HEK293 (cell line): Measurements from ENCODE around the gene KRTAP10-5.
"Not testable (repeated sequence)": the region's sequence is repeated elsewhere in the genome, so short reads cannot be mapped to it uniquely, and the experiment has no call there.

Experiments
- CTCF ChIA-PET: fragments of 350-600 bp; formaldehyde crosslinking; extraction: SDS; loops from one replicate; lab custom pipeline; 2021; ENCODE audit warnings: antibody characterized with exemption; lab: Yijun Ruan, JAX
- POLR2A ChIA-PET: fragments of 300-600 bp; formaldehyde crosslinking; extraction: SDS; loops from one replicate; lab custom pipeline; 2020; ENCODE audit warnings: antibody characterized with exemption, inconsistent platforms; lab: Yijun Ruan, JAX
- H3K27ac ChIP-seq: fragments of 200-500 bp; sonication (Bioruptor generic); 2 replicates; pipeline ENCODE4 v1.5.1; 2014; ENCODE audit warnings: low read depth, low read length, control low read depth, inconsistent platforms; ENCODE audit errors: extremely low read depth
- H3K36me3 ChIP-seq, 2 experiments: fragments of 200-500 bp in 1 of 2; sonication (Bioruptor generic) in 1 of 2; 1 replicate in 1 of 2; 2 replicates in 1 of 2; pipeline ENCODE4 v1.5.1; 2014 to 2017; ENCODE audit warnings: inconsistent platforms in 2 of 2, low read length in 2 of 2; ENCODE audit not compliant: control insufficient read depth in 2 of 2, insufficient read depth in 1 of 2
- H3K4me1 ChIP-seq: fragments of 200-500 bp; sonication (Bioruptor generic); 2 replicates; pipeline ENCODE4 v1.5.1; 2014; ENCODE audit warnings: mild to moderate bottlenecking, low read length, inconsistent platforms; ENCODE audit not compliant: control insufficient read depth, insufficient read depth
- H3K4me3 ChIP-seq: 2 replicates; pipeline ENCODE4 v1.5.1; 2011; ENCODE audit warnings: low read depth, mild to moderate bottlenecking, control low read depth, low read length, moderate library complexity
- H3K9me3 ChIP-seq: fragments of 200-500 bp; sonication (Bioruptor generic); 2 replicates; pipeline ENCODE4 v1.5.1; 2014; ENCODE audit warnings: low read depth, low read length, inconsistent platforms; ENCODE audit not compliant: control insufficient read depth, insufficient read depth
- SETDB1 ChIP-seq: IDR thresholded peaks from one replicate; pipeline ENCODE4 v1.6.1; 2017; ENCODE audit warnings: mild to moderate bottlenecking, low read length, moderate library complexity, mixed read lengths; ENCODE audit not compliant: insufficient read length
- YY1 ChIP-seq: fragments of 450-650 bp; formaldehyde crosslinking; IDR thresholded peaks from 2 replicates; pipeline ENCODE4 v1.5.1; 2018; ENCODE audit warnings: missing biosample characterization, missing genetic modification characterization
- ZBTB10 ChIP-seq: fragments of 450-650 bp; formaldehyde crosslinking; IDR thresholded peaks from 2 replicates; pipeline ENCODE4 v1.5.1; 2016; ENCODE audit warnings: missing biosample characterization, missing genetic modification characterization
- ZNF175 ChIP-seq: fragments of 450-650 bp; formaldehyde crosslinking; IDR thresholded peaks from 2 replicates; pipeline ENCODE4 v1.5.1; 2016; ENCODE audit warnings: missing biosample characterization, missing genetic modification characterization
- ZNF449 ChIP-seq: fragments of 450-650 bp; formaldehyde crosslinking; IDR thresholded peaks from 2 replicates; pipeline ENCODE4 v1.5.1; 2017; ENCODE audit warnings: missing biosample characterization, mild to moderate bottlenecking, missing genetic modification characterization, moderate library complexity
- ZNF529 ChIP-seq: fragments of 450-650 bp; formaldehyde crosslinking; IDR thresholded peaks from 2 replicates; pipeline ENCODE4 v1.5.1; 2017; ENCODE audit warnings: missing genetic modification characterization, missing biosample characterization; ENCODE audit not compliant: insufficient replicate concordance
- ZNF585B ChIP-seq: fragments of 450-650 bp; formaldehyde crosslinking; IDR thresholded peaks from 2 replicates; pipeline ENCODE4 v1.5.1; 2016; ENCODE audit warnings: missing biosample characterization, missing genetic modification characterization
- ZNF624 ChIP-seq: fragments of 450-650 bp; formaldehyde crosslinking; IDR thresholded peaks from 2 replicates; pipeline ENCODE4 v1.5.1; 2017; ENCODE audit warnings: missing biosample characterization, missing genetic modification characterization
- ZNF626 ChIP-seq: fragments of 450-650 bp; sonication (Bioruptor Pico); formaldehyde crosslinking; IDR thresholded peaks from 2 replicates; pipeline ENCODE4 v1.5.1; 2018; ENCODE audit warnings: missing biosample characterization, missing genetic modification characterization, inconsistent platforms
- ZNF707 ChIP-seq: fragments of 450-650 bp; formaldehyde crosslinking; IDR thresholded peaks from 2 replicates; pipeline ENCODE4 v1.5.1; 2016; ENCODE audit warnings: missing biosample characterization, missing genetic modification characterization
- TF ChIP-seq, protein P1 (sequence below): fragments of 450-650 bp; formaldehyde crosslinking; IDR thresholded peaks from 2 replicates; pipeline ENCODE4 v1.5.1; 2016; ENCODE audit warnings: missing biosample characterization, missing genetic modification characterization
- TF ChIP-seq, protein P2 (sequence below): fragments of 450-650 bp; formaldehyde crosslinking; IDR thresholded peaks from 2 replicates; pipeline ENCODE4 v1.5.1; 2016; ENCODE audit warnings: missing biosample characterization, missing genetic modification characterization

KRTAP10-5 gene

GRCh38 chr21:44612029-44612486 lies 31.7 kb upstream of the KRTAP10-5 start, which contains the start of gene KRTAP10-8 (continued):
- TF ChIP-seq, protein P1, sequence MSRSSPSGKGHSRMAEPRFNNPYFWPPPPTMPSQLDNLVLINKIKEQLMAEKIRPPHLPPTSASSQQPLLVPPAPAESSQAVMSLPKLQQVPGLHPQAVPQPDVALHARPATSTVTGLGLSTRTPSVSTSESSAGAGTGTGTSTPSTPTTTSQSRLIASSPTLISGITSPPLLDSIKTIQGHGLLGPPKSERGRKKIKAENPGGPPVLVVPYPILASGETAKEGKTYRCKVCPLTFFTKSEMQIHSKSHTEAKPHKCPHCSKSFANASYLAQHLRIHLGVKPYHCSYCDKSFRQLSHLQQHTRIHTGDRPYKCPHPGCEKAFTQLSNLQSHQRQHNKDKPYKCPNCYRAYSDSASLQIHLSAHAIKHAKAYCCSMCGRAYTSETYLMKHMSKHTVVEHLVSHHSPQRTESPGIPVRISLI (tag by site-specific recombination): no peak
- TF ChIP-seq ZBTB10 (tag by site-specific recombination) (no peak), ZNF175 (tag by site-specific recombination) (no peak), ZNF529 (no peak), ZNF449 (tag by site-specific recombination) (no peak)
- TF ChIP-seq, protein P2, sequence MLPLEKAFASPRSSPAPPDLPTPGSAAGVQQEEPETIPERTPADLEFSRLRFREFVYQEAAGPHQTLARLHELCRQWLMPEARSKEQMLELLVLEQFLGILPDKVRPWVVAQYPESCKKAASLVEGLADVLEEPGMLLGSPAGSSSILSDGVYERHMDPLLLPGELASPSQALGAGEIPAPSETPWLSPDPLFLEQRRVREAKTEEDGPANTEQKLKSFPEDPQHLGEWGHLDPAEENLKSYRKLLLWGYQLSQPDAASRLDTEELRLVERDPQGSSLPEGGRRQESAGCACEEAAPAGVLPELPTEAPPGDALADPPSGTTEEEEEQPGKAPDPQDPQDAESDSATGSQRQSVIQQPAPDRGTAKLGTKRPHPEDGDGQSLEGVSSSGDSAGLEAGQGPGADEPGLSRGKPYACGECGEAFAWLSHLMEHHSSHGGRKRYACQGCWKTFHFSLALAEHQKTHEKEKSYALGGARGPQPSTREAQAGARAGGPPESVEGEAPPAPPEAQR (tag by site-specific recombination): no peak

DNA sequence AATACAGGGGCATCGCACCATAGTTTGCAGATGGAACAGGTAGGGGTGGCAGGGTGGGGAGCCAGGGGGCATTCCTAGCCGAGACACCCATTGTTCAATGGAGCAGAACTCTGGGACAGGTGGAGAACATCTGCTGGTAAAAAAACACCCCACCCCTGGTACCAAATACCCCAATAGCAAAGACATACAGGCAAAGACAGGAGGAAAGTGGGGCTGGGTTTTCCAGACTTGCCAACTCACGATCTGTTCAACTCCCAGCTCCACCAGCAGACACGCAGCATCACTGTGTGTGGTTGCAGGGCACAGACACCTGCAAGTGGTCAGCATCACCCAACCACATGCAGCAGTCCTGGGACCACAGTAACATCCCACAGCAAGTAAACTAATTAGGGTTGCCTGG lies 31.1 kb upstream of the KRTAP10-5 start:
- CTCF ChIA-PET: no interaction called here
- POLR2A ChIA-PET: no interaction called here
- TF ChIP-seq ZNF707 (tag by site-specific recombination) (peak; percentile 94), YY1 (tag by site-specific recombination) (no peak)
- TF ChIP-seq, all 188 proteins: peak for 1
- Histone ChIP-seq H3K36me3 (no peaks in the 10 kb centered on the region), H3K27ac (no peak overlapping the region), H3K9me3 (no peaks in the 10 kb centered on the region), H3K4me1 (no peaks in the 10 kb centered on the region), H3K4me3 (no peak overlapping the region)

GRCh38 chr21:44610157-44610843 lies 29.9 kb upstream of the KRTAP10-5 start:
- H3K27ac ChIP-seq, POLR2A ChIA-PET, H3K4me3 ChIP-seq, H3K36me3 ChIP-seq, H3K9me3 ChIP-seq, H3K4me1 ChIP-seq: not testable (repeated sequence)
- TF ChIP-seq ZNF585B (tag by site-specific recombination): peak; percentile 68
- CTCF ChIA-PET: interaction anchor here (0.6 kb wide), 1 partner anchor 139 kb away, joined by 4 read pairs; no protein-coding TSS in a partner anchor

DNA sequence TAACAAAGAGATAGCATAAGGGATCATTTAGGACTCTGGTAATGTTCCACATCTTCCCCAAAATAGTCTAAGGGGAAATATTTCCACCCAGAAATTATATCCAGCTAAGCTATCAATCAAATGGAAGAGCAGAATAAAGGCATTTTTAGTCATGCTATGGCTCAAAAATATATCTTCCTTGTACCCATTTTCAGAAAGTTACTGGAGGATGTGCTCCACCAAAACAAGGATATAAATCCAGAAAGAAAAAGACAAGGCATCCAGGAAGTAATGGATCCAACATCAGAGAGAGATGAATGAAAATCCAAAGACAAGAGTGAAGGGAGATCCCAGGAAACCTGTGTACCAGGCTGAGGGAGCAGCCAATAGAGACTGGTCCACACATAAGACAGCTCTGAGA lies 28.8 kb upstream of the KRTAP10-5 start:
- Histone ChIP-seq H3K27ac (no peak overlapping the region), H3K4me3 (no peak overlapping the region), H3K4me1 (no peaks in the 10 kb centered on the region), H3K9me3 (no peaks in the 10 kb centered on the region)
- POLR2A ChIA-PET: no interaction called here
- CTCF ChIA-PET: interaction anchor here (0.6 kb wide), 1 partner anchor 99 kb away, joined by 5 read pairs; no protein-coding TSS in a partner anchor
- TF ChIP-seq SETDB1: peak; percentile 66
- TF ChIP-seq ZNF624 (tag by site-specific recombination): peak; percentile 85; the same call in 1 of the 2 replicates
- no peak for TF ChIP-seq ZNF626 (tag by site-specific recombination)
- TF ChIP-seq, all 188 proteins: peak for 2
- no peaks in the 10 kb centered on the region for H3K36me3 ChIP-seq
